ENCODE data around the gene DACT1. TPM values are rescaled to one million over a fixed set of nuclear protein-coding genes. Genes with fewer than 3 reads are reported as not detected.

The DACT1 gene
- total RNA-seq, 1 experiment from 2014 or later = not detected

GRCh38 chr14:58677001-58677400, 39.2 kb downstream of the DACT1 start:
- H3K4me3 Mint-ChIP-seq (ENCODE audit: unreplicated experiment) = no peak overlapping the region
- CTCF ChIA-PET = no interaction called here
- no peak for TF ChIP-seq CTCF (IDR thresholded peaks at IDR 0.05; ENCODE audit: unreplicated experiment)
- POLR2A ChIA-PET = no interaction called here
- H3K27ac Mint-ChIP-seq (ENCODE audit: low read depth, unreplicated experiment) = no peak overlapping the region
- H3K9me3 Mint-ChIP-seq (ENCODE audit: unreplicated experiment) = no peaks in the 10 kb centered on the region
- no TSS peak for BruUV-seq (replicated peaks)
- H3K4me1 Mint-ChIP-seq (ENCODE audit: insufficient read depth, unreplicated experiment) = no peaks in the 10 kb centered on the region
- no peak for DNase-seq (ENCODE audit: unreplicated experiment)
- intact Hi-C loops (cut with micrococcal nuclease) = no loop called here
- H3K36me3 Mint-ChIP-seq (ENCODE audit: insufficient read depth, unreplicated experiment) = no peaks in the 10 kb centered on the region
- peaks cover 100% of the 10 kb centered on the region for H3K27me3 Mint-ChIP-seq (ENCODE audit: insufficient read depth, unreplicated experiment)

GRCh38 chr14:58677517-58677916, 39.8 kb downstream of the DACT1 start:
- Mint-ChIP-seq H3K27me3 (ENCODE audit: insufficient read depth, unreplicated experiment) (peaks cover 100% of the 10 kb centered on the region), H3K27ac (ENCODE audit: low read depth, unreplicated experiment) (no peak overlapping the region), H3K4me1 (ENCODE audit: insufficient read depth, unreplicated experiment) (no peaks in the 10 kb centered on the region), H3K36me3 (ENCODE audit: insufficient read depth, unreplicated experiment) (no peaks in the 10 kb centered on the region), H3K4me3 (ENCODE audit: unreplicated experiment) (no peak overlapping the region), H3K9me3 (ENCODE audit: unreplicated experiment) (no peaks in the 10 kb centered on the region)
- POLR2A ChIA-PET = no interaction called here
- CTCF ChIA-PET = no interaction called here
- DNase-seq (ENCODE audit: unreplicated experiment) = no peak
- intact Hi-C loops (cut with micrococcal nuclease) = no loop called here
- no peak for TF ChIP-seq CTCF (IDR thresholded peaks at IDR 0.05; ENCODE audit: unreplicated experiment)
- no TSS peak for BruUV-seq (replicated peaks)

- no peak for DNase-seq (ENCODE audit: unreplicated experiment)
- ChIA-PET POLR2A (interaction anchor here (0.6 kb wide), 1 partner anchor 260 kb away, joined by 3 read pairs; no protein-coding TSS in a partner anchor), CTCF (no interaction called here)
- Mint-ChIP-seq H3K27ac (ENCODE audit: low read depth, unreplicated experiment) (no peak overlapping the region), H3K4me3 (ENCODE audit: unreplicated experiment) (no peak overlapping the region), H3K36me3 (ENCODE audit: insufficient read depth, unreplicated experiment) (no peaks in the 10 kb centered on the region), H3K27me3 (ENCODE audit: insufficient read depth, unreplicated experiment) (peaks cover 100% of the 10 kb centered on the region), H3K9me3 (ENCODE audit: unreplicated experiment) (no peaks in the 10 kb centered on the region), H3K4me1 (ENCODE audit: insufficient read depth, unreplicated experiment) (no peaks in the 10 kb centered on the region)
- no peak for TF ChIP-seq CTCF (IDR thresholded peaks at IDR 0.05; ENCODE audit: unreplicated experiment)
- intact Hi-C loops (cut with micrococcal nuclease) = no loop called here
- BruUV-seq (replicated peaks) = no TSS peak
These were observed 40.2 kb downstream of the DACT1 start for GRCh38 chr14:58677996-58678395.

GRCh38 chr14:58680698-58681097, 42.9 kb downstream of the DACT1 start:
- intact Hi-C loops (cut with micrococcal nuclease) = no loop called here
- Mint-ChIP-seq H3K9me3 (ENCODE audit: unreplicated experiment) (no peaks in the 10 kb centered on the region), H3K27me3 (ENCODE audit: insufficient read depth, unreplicated experiment) (peaks cover 84% of the 10 kb centered on the region), H3K4me1 (ENCODE audit: insufficient read depth, unreplicated experiment) (no peaks in the 10 kb centered on the region), H3K36me3 (ENCODE audit: insufficient read depth, unreplicated experiment) (no peaks in the 10 kb centered on the region), H3K4me3 (ENCODE audit: unreplicated experiment) (no peak overlapping the region), H3K27ac (ENCODE audit: low read depth, unreplicated experiment) (no peak overlapping the region)
- BruUV-seq (replicated peaks) = no TSS peak
- ChIA-PET CTCF (interaction anchor here (1.1 kb wide), 1 partner anchor 348 kb away, joined by 4 read pairs; no protein-coding TSS in a partner anchor), POLR2A (no interaction called here)
- TF ChIP-seq CTCF (IDR thresholded peaks at IDR 0.05; ENCODE audit: unreplicated experiment) = no peak
- no peak for DNase-seq (ENCODE audit: unreplicated experiment)

Data from MCF 10A (cell line).